Neural progenitor cell (in vitro differentiated cells): ENCODE results near the gene BAHD1. TPM values are rescaled to one million over a fixed set of nuclear protein-coding genes. Genes with fewer than 3 reads are reported as not detected.

Experiments used
- DNase-seq: peaks from one replicate; pipeline ENCODE4 v3.0.0-alpha.2; 2016; ENCODE audit warnings: low spot score
- H2AFZ ChIP-seq: fragments of 200-600 bp; sonication (generic); replicated peaks from 2 replicates; pipeline ENCODE4 v1.6.1; 2016; ENCODE audit warnings: antibody characterized with exemption
- H3F3A ChIP-seq: fragments of 200-600 bp; sonication (generic); 2 replicates; pipeline ENCODE4 v1.6.1; 2016; ENCODE audit warnings: antibody characterized with exemption, low read depth
- H3K27ac ChIP-seq: fragments of 200-600 bp; sonication (generic); 2 replicates; pipeline ENCODE4 v1.5.1; 2016; ENCODE audit warnings: mild to moderate bottlenecking
- H3K27me3 ChIP-seq: fragments of 200-600 bp; sonication (generic); 2 replicates; pipeline ENCODE4 v1.6.1; 2016; ENCODE audit warnings: mild to moderate bottlenecking, moderate library complexity
- H3K36me3 ChIP-seq: fragments of 200-600 bp; sonication (generic); 2 replicates; pipeline ENCODE4 v1.5.1; 2016
- H3K4me1 ChIP-seq: fragments of 200-600 bp; sonication (generic); 2 replicates; pipeline ENCODE4 v1.6.1; 2016; ENCODE audit warnings: mixed run types
- H3K4me2 ChIP-seq: fragments of 200-600 bp; sonication (generic); 2 replicates; pipeline ENCODE4 v1.6.1; 2016
- H3K4me3 ChIP-seq: fragments of 200-600 bp; sonication (generic); 2 replicates; pipeline ENCODE4 v1.5.1; 2016
- H3K79me2 ChIP-seq: fragments of 200-600 bp; sonication (generic); 2 replicates; pipeline ENCODE4 v1.6.1; 2016; ENCODE audit warnings: low read depth
- H3K9ac ChIP-seq: fragments of 200-600 bp; sonication (generic); 2 replicates; pipeline ENCODE4 v1.6.1; 2016
- H3K9me3 ChIP-seq: fragments of 200-600 bp; sonication (generic); 2 replicates; pipeline ENCODE4 v1.5.1; 2016; ENCODE audit warnings: low read depth
- H4K20me1 ChIP-seq: fragments of 200-600 bp; sonication (generic); 2 replicates; pipeline ENCODE4 v1.6.1; 2016; ENCODE audit warnings: low read depth
- H3K27ac Mint-ChIP-seq: 3 replicates; pipeline ENCODE4 v1.8.0; 2021; ENCODE audit warnings: mixed read lengths
- H3K27me3 Mint-ChIP-seq: 2 replicates; pipeline ENCODE4 v1.8.0; 2022; ENCODE audit warnings: low read depth, mild to moderate bottlenecking, inconsistent platforms, moderate library complexity, mixed read lengths; ENCODE audit not compliant: insufficient read depth
- H3K36me3 Mint-ChIP-seq: 3 replicates; pipeline ENCODE4 v1.8.0; 2021; ENCODE audit warnings: mixed read lengths
- H3K4me1 Mint-ChIP-seq: 3 replicates; pipeline ENCODE4 v1.8.0; 2021; ENCODE audit warnings: mixed read lengths
- H3K4me3 Mint-ChIP-seq: 3 replicates; pipeline ENCODE4 v1.8.0; 2021; ENCODE audit warnings: mild to moderate bottlenecking, moderate library complexity, mixed read lengths
- H3K9me3 Mint-ChIP-seq: 3 replicates; pipeline ENCODE4 v1.8.0; 2020; ENCODE audit warnings: mixed read lengths
- EZH2 ChIP-seq: fragments of 200-600 bp; sonication (generic); IDR thresholded peaks from 2 replicates; pipeline ENCODE4 v1.6.1; 2017; ENCODE audit warnings: antibody characterized with exemption, mild to moderate bottlenecking, moderate library complexity
- EZH2phosphoT487 ChIP-seq: fragments of 200-600 bp; sonication (generic); IDR thresholded peaks from 2 replicates; pipeline ENCODE4 v1.6.1; 2017; ENCODE audit warnings: antibody characterized with exemption
- total RNA-seq: library from RNA; depleted of rRNA; stranded (reverse); fragments of >200 nt; gene quantifications from 2 replicates; pipeline ENCODE4 v1.2.3, GENCODE V29; 2015; ENCODE audit warnings: low replicate concordance
- TF ChIP-seq, protein P1 (sequence below): fragments of 200-600 bp; sonication (generic); IDR thresholded peaks from 2 replicates; pipeline ENCODE4 v1.5.1; 2017; ENCODE audit warnings: antibody characterized with exemption, mild to moderate bottlenecking

The BAHD1 gene
- total RNA-seq, 1 donor from 2014 or later: 5.8 TPM

DNA sequence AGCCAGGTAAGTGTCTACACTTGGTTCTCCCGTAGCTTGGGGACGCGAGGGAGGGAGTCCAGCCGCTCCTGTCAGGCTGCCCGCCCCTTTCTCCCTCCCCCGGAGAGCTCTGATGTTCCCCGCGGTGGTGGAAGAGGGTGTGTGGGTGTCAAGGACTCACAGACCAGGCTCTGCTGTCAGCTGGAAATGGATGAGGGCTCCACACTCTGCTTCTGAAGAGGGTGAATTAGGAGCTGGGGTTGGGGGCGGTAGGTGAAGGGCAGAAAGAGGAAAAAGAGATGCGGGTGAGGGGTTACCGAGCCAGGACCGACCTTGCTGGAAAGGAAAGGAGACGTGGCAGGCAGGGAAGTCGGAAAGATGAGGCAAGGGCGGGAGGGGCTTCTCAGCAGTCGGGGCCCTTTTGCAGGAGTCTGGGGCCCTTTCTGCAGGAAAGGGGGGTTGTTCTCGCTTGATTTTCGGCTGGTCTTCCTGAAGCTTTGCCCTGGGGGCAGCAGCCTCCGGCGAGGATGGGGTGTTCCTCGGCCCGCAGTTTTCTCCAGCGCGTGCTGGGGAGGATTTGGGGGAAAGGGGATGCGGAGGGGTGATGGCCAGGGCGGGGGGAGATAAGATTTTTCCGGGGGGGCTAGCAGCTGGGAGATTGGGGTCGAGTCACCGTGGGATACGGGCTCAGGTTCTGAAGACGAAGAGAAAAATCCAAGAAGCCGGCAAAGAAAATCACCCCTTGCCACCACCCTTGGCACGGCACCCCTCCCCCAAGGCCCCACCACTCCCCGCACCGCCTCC, 602 bp upstream of the BAHD1 start:
- peaks cover 36% of the 10 kb centered on the region for H4K20me1 ChIP-seq
- peak overlapping the region; percentile 93 for H3K4me2 ChIP-seq
- peaks cover 47% of the 10 kb centered on the region for H3K27me3 ChIP-seq
- TF ChIP-seq, protein P1, sequence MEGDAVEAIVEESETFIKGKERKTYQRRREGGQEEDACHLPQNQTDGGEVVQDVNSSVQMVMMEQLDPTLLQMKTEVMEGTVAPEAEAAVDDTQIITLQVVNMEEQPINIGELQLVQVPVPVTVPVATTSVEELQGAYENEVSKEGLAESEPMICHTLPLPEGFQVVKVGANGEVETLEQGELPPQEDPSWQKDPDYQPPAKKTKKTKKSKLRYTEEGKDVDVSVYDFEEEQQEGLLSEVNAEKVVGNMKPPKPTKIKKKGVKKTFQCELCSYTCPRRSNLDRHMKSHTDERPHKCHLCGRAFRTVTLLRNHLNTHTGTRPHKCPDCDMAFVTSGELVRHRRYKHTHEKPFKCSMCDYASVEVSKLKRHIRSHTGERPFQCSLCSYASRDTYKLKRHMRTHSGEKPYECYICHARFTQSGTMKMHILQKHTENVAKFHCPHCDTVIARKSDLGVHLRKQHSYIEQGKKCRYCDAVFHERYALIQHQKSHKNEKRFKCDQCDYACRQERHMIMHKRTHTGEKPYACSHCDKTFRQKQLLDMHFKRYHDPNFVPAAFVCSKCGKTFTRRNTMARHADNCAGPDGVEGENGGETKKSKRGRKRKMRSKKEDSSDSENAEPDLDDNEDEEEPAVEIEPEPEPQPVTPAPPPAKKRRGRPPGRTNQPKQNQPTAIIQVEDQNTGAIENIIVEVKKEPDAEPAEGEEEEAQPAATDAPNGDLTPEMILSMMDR: no peak
- TF ChIP-seq EZH2: no peak
- TF ChIP-seq EZH2phosphoT487: no peak
- H3K79me2 ChIP-seq: peaks cover 40% of the 10 kb centered on the region
- Mint-ChIP-seq H3K9me3 (no peaks in the 10 kb centered on the region), H3K27me3 (peaks cover 57% of the 10 kb centered on the region), H3K36me3 (no peaks in the 10 kb centered on the region), H3K27ac (peak overlapping the region; percentile 39), H3K4me3 (peak overlapping the region; percentile 88), H3K4me1 (peaks cover 60% of the 10 kb centered on the region)
- H3K4me3 ChIP-seq: peak overlapping the region; percentile 96
- H2AFZ ChIP-seq: peak overlapping the region; percentile 30
- H3K9me3 ChIP-seq: no peaks in the 10 kb centered on the region
- peak; percentile 59 for DNase-seq
- H3K36me3 ChIP-seq: no peaks in the 10 kb centered on the region
- H3K4me1 ChIP-seq: peaks cover 52% of the 10 kb centered on the region
- no peak overlapping the region for H3K9ac ChIP-seq
- H3K27ac ChIP-seq: no peak overlapping the region
- H3F3A ChIP-seq: peaks cover 31% of the 10 kb centered on the region

DNA sequence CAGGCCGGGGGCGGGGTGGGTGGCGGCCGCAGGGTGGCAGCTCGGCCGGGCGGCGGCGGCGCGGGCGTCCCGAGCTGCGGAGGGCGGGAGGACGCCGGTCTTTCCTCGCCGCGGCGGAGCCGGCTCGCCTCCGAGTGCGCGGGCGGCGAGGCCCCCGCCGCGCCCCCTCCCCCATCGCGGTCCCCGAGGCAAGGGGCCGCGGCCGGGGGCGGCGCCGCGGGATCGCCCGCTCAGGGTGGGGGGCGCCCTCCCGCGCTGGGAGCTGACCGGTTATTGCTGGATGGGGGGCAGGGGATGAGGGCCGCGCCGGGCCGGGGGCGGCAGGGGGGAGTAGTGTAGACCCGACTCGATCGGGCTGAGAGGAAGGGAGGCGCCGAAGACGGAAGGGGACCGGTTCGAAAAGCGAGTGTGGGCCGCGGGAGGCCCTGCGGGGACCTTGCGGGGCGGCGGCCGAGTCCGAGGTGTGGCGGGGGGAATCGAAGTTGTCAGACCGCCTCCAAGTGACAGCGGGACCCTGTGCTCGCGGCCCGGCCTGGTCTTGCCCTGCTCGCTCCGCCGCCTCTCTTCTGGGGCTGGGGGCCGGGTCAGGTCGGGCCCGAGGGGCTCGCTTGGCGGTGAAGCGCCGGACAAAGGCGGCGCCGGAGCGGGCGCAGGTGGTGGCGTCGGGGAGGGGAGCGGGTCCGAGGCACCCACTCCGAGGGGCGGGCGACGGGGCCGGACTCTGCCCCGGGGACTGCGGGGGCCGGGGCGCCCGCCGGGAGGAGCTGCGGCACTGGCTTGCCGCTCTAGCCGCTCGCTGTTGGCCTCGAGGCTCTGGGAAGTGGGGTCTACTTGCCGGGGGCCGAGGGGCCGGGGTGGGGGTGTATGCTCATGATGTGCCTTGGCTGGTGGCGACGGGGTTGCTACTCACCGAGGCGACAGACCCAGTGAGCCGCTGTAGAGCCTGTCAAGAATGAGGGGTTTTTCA, 1.1 kb downstream of the BAHD1 start:
- no peak overlapping the region for H2AFZ ChIP-seq
- TF ChIP-seq EZH2phosphoT487: no peak
- TF ChIP-seq, protein P1: peak; percentile 5
- TF ChIP-seq EZH2: peak; percentile 17
- peaks cover 44% of the 10 kb centered on the region for H3K27me3 Mint-ChIP-seq
- peak overlapping the region; percentile 43 for H3K27ac Mint-ChIP-seq
- no peaks in the 10 kb centered on the region for H3K9me3 ChIP-seq
- no peaks in the 10 kb centered on the region for H3K36me3 ChIP-seq
- DNase-seq: peak; percentile 69
- peak overlapping the region; percentile 62 for H3K9ac ChIP-seq
- no peaks in the 10 kb centered on the region for H3K9me3 Mint-ChIP-seq
- H3K4me2 ChIP-seq: peak overlapping the region; percentile 82
- peaks cover 62% of the 10 kb centered on the region for H3K4me1 Mint-ChIP-seq
- peak overlapping the region; percentile 94 for H3K4me3 Mint-ChIP-seq
- H3K36me3 Mint-ChIP-seq: no peaks in the 10 kb centered on the region
- H3K4me3 ChIP-seq: peak overlapping the region; percentile 96
- peaks cover 31% of the 10 kb centered on the region for H3F3A ChIP-seq
- H4K20me1 ChIP-seq: peaks cover 53% of the 10 kb centered on the region
- H3K27me3 ChIP-seq: peaks cover 30% of the 10 kb centered on the region
- peaks cover 44% of the 10 kb centered on the region for H3K4me1 ChIP-seq
- H3K79me2 ChIP-seq: peaks cover 57% of the 10 kb centered on the region
- no peak overlapping the region for H3K27ac ChIP-seq

DNA sequence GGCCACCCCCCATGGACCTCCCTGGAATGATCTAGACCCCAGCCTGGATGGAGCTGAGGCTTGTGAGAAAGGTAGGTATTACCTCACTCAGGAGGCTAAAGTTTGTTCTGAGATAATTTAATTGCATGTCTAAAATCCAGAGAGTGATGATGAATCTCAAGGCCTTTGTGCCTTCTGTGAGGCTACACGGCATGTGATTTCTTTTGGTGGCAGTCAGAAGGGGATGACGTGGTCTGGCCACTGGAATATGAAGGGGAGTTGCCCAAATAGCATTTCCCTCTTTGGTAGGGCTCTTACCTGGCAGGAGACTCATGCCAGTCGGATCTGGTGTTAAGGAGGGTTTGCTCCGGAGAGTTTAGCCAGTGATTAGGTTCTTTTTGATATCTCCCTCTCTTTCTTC, 2.5 kb downstream of the BAHD1 start:
- Mint-ChIP-seq H3K36me3 (no peaks in the 10 kb centered on the region), H3K4me3 (peak overlapping the region; percentile 92), H3K4me1 (peaks cover 49% of the 10 kb centered on the region), H3K27me3 (peaks cover 31% of the 10 kb centered on the region), H3K27ac (no peak overlapping the region), H3K9me3 (no peaks in the 10 kb centered on the region)
- Histone ChIP-seq H3K79me2 (peaks cover 71% of the 10 kb centered on the region), H2AFZ (no peak overlapping the region), H3K4me1 (peaks cover 32% of the 10 kb centered on the region), H4K20me1 (peaks cover 66% of the 10 kb centered on the region), H3K4me3 (no peak overlapping the region), H3K4me2 (peak overlapping the region; percentile 82), H3K27me3 (peaks cover 16% of the 10 kb centered on the region), H3K27ac (no peak overlapping the region), H3K9ac (no peak overlapping the region), H3K36me3 (no peaks in the 10 kb centered on the region), H3F3A (peaks cover 27% of the 10 kb centered on the region), H3K9me3 (no peaks in the 10 kb centered on the region)
- TF ChIP-seq, protein P1: no peak
- TF ChIP-seq EZH2phosphoT487 (no peak), EZH2 (no peak)
- no peak for DNase-seq
